SK-N-MC (cell line): ENCODE measurements around the gene SPA17.

ENCODE experiments used
- EZH2 ChIP-seq: fragments of 200-600 bp; sonication (generic); IDR thresholded peaks from one replicate; pipeline ENCODE4 v1.6.1; 2017; ENCODE audit warnings: antibody characterized with exemption
- FOXP2 ChIP-seq: optimal IDR thresholded peaks from 2 replicates; pipeline ENCODE3; 2011; ENCODE audit warnings: mild to moderate bottlenecking, moderate library complexity; ENCODE audit not compliant: insufficient read depth; ENCODE audit errors: extremely low read length, control extremely low read depth
- POLR2AphosphoS5 ChIP-seq: IDR thresholded peaks from 2 replicates; pipeline ENCODE4 v1.6.1; 2012; ENCODE audit warnings: mild to moderate bottlenecking, low read depth, low read length, borderline replicate concordance

- no peak for TF ChIP-seq EZH2
- peak; percentile 36; the same call in 1 of the 2 replicates for TF ChIP-seq POLR2AphosphoS5
- no peak for TF ChIP-seq FOXP2
Observed at GRCh38 chr11:124717786-124718651, 44.3 kb downstream of the SPA17 start.
